Adipocyte (in vitro differentiated cells): Measurements from ENCODE around the gene PDLIM4.

Experiments used
- DNase-seq: peaks from one replicate; pipeline ENCODE4 v3.0.0-alpha.2; 2015; ENCODE audit warnings: low read depth
- H3K27me3 ChIP-seq: replicated peaks from 2 replicates; pipeline ENCODE4 v1.7.0; 2013; ENCODE audit warnings: mild to moderate bottlenecking, low read length, moderate library complexity; ENCODE audit not compliant: control insufficient read depth, insufficient read depth
- H3K36me3 ChIP-seq: 2 replicates; pipeline ENCODE4 v1.7.0; 2013; ENCODE audit warnings: low read length, mild to moderate bottlenecking, moderate library complexity; ENCODE audit not compliant: control insufficient read depth, insufficient read depth, severe bottlenecking
- H3K4me1 ChIP-seq: 2 replicates; pipeline ENCODE4 v1.7.0; 2013; ENCODE audit warnings: mild to moderate bottlenecking, low read length, moderate library complexity; ENCODE audit not compliant: control insufficient read depth, insufficient read depth
- H3K4me3 ChIP-seq: 2 replicates; pipeline ENCODE4 v1.7.0; 2013; ENCODE audit warnings: mild to moderate bottlenecking, low read length, moderate library complexity
- H3K9ac ChIP-seq: 2 replicates; pipeline ENCODE4 v1.7.0; 2013; ENCODE audit warnings: mild to moderate bottlenecking, low read length, moderate library complexity
- H3K9me3 ChIP-seq: 2 replicates; pipeline ENCODE4 v1.7.0; 2013; ENCODE audit warnings: mild to moderate bottlenecking, low read length, moderate library complexity; ENCODE audit not compliant: control insufficient read depth

The PDLIM4 gene

GRCh38 chr5:132310141-132310834 is 52.8 kb downstream of the PDLIM4 start:
- DNase-seq = no peak
- Histone ChIP-seq H3K36me3 (no peaks in the 10 kb centered on the region), H3K4me1 (peaks cover 21% of the 10 kb centered on the region), H3K4me3 (no peak overlapping the region), H3K9ac (peak overlapping the region; percentile 37), H3K27me3 (no peaks in the 10 kb centered on the region), H3K9me3 (peaks cover 3% of the 10 kb centered on the region)

GRCh38 chr5:132313366-132313765 is 55.9 kb downstream of the PDLIM4 start:
- no peaks in the 10 kb centered on the region for H3K27me3 ChIP-seq
- no peak overlapping the region for H3K4me3 ChIP-seq
- H3K9ac ChIP-seq = no peak overlapping the region
- H3K9me3 ChIP-seq = no peaks in the 10 kb centered on the region
- H3K4me1 ChIP-seq = peaks cover 21% of the 10 kb centered on the region
- no peaks in the 10 kb centered on the region for H3K36me3 ChIP-seq
- peak; percentile 35 for DNase-seq

DNA sequence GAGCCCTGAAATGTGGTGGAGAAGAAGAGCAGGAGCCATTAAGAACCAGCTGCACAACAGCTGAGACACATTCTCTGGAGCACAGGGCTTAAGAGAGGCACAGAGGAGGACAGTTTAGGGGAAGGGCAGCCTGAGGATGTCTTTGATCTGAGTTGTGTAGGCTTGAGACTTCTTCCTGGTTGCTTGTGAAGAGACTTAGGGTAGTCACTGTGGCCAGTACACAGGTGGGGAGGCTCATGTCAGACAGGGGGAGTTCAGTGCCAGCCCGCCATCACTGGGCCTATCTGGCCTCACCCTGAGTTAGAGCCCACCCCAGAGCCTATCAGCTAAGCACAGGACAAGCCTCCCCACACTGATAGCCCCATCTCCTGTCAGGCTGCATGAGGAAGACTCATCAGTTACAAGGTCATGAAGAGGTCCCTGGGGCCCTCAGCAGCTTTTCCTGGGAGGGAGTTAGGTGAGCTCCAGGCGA is 56.5 kb downstream of the PDLIM4 start:
- Histone ChIP-seq H3K4me1 (peaks cover 26% of the 10 kb centered on the region), H3K9me3 (no peaks in the 10 kb centered on the region), H3K9ac (no peak overlapping the region), H3K27me3 (no peaks in the 10 kb centered on the region), H3K4me3 (no peak overlapping the region), H3K36me3 (no peaks in the 10 kb centered on the region)
- no peak for DNase-seq

DNA sequence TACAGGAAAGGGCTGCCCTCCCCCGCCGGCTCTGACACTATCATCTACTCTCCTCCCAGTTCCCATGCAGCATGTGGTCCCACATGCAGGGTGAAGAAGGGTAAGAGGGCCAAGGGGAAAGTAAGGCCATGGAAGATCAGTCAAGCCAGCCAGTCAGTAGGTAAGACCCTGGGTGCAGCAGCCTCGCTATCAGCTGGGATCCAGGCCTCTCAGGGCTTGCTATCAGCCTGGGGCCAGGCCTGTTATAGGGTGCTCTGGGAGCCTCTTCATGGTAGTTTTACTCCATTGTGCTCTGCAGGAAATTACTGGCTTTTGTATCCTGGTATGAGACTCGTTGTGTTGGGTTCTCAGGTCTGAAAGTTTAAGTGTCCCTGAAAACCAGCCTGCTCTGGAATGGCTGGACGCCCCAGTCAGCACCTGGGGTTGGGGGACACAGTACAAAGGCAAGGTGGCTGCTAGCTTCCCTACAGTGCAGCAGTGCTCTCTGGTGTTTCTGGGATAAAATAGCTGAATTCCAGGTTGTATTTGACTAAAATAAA is 58.1 kb downstream of the PDLIM4 start:
- DNase-seq = no peak
- no peaks in the 10 kb centered on the region for H3K27me3 ChIP-seq
- H3K4me1 ChIP-seq = peaks cover 21% of the 10 kb centered on the region
- H3K9me3 ChIP-seq = no peaks in the 10 kb centered on the region
- H3K36me3 ChIP-seq = no peaks in the 10 kb centered on the region
- no peak overlapping the region for H3K9ac ChIP-seq
- no peak overlapping the region for H3K4me3 ChIP-seq

- no peaks in the 10 kb centered on the region for H3K36me3 ChIP-seq
- no peak overlapping the region for H3K4me3 ChIP-seq
- DNase-seq = no peak
- no peaks in the 10 kb centered on the region for H3K27me3 ChIP-seq
- H3K9ac ChIP-seq = no peak overlapping the region
- H3K9me3 ChIP-seq = no peaks in the 10 kb centered on the region
- peaks cover 6% of the 10 kb centered on the region for H3K4me1 ChIP-seq
These were observed 62.5 kb downstream of the PDLIM4 start for GRCh38 chr5:132319975-132320374.

GRCh38 chr5:132321109-132321721 is 63.7 kb downstream of the PDLIM4 start:
- H3K4me3 ChIP-seq = no peak overlapping the region
- H3K36me3 ChIP-seq = no peaks in the 10 kb centered on the region
- DNase-seq = no peak
- H3K27me3 ChIP-seq = no peaks in the 10 kb centered on the region
- peaks cover 6% of the 10 kb centered on the region for H3K4me1 ChIP-seq
- no peak overlapping the region for H3K9ac ChIP-seq
- H3K9me3 ChIP-seq = no peaks in the 10 kb centered on the region

DNA sequence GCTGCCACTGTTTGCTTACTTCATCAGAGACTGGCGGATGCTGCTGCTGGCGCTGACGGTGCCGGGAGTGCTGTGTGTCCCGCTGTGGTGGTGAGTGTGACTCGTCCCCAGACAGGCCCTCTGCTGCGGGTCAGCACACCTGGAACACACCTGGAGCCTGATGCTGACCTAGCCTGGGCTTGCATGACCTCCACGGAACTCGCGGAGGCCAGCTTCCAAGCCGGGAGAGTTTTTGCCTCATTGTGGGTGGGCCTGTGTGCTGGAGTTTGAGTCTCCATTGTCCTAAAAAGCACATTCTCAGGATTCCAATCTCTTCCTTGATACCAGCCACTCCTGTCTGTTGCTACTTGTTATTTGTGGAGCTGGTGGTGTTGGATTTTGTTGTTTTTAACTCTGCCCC is 64.8 kb downstream of the PDLIM4 start:
- H3K9ac ChIP-seq = no peak overlapping the region
- H3K4me3 ChIP-seq = no peak overlapping the region
- DNase-seq = no peak
- H3K9me3 ChIP-seq = no peaks in the 10 kb centered on the region
- H3K36me3 ChIP-seq = no peaks in the 10 kb centered on the region
- H3K27me3 ChIP-seq = no peaks in the 10 kb centered on the region
- H3K4me1 ChIP-seq = peaks cover 6% of the 10 kb centered on the region
